Measurements from ENCODE around the gene EIF4EBP2. TPM values are rescaled to one million over a fixed set of nuclear protein-coding genes. Genes with fewer than 3 reads are reported as not detected.

Gene EIF4EBP2
- total and polyA plus RNA-seq, 2 of the 13 experiments (the other 11 are each of a cell fraction or from before 2014, with no cell fraction given) = 16.9 to 22.0 TPM

DNA sequence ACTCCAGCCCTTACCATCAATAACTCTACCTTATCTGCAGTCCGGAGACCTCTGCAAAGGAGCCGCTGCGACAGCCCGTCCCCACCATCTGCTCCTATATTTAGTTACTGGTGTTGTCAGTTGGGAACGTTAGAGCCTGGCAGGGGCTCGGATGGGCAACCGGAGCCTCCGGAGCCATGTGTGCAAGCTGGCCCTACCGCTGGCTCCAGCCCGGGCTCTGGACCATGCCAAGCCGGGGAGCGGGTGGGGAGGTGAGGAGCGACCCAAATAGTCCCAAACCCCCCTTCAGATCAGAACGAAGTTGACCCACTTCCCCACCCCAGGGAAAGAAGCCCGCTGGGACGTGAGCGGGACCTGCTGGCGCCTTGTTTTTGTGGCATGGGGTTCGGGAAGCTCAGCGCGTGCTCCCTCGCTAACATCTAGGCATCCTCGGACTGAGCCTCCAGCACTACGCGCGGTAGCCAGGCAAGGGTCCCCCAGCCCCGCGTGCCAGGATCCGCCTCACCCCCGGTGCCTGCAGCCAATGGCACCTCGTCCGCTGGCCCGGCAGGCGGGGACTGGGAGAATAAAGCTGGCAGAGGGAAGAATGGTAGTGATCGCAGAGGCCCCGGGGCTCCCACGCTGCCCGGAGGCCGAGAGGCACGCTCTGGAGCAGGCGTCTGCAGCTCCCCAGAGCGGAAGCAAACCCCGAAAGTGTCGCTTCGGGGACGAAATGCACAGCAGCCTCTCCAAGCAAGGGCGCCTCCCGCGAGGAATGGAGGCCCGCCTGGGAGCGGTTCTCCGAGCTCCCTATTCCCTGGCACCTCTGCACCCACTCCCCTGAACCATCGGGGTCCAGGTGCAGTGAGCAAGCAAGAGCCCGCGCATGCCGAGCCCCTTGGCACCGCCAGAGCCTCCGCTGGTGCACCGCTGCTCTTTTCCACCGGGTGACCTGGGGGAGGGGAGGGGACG lies 22.2 kb upstream of the EIF4EBP2 start (continued):
- TF ChIP-seq POLR2G (IDR thresholded peaks at IDR 0.05; ENCODE audit: low read depth, low read length) = no peak
- TF ChIP-seq, protein P1, sequence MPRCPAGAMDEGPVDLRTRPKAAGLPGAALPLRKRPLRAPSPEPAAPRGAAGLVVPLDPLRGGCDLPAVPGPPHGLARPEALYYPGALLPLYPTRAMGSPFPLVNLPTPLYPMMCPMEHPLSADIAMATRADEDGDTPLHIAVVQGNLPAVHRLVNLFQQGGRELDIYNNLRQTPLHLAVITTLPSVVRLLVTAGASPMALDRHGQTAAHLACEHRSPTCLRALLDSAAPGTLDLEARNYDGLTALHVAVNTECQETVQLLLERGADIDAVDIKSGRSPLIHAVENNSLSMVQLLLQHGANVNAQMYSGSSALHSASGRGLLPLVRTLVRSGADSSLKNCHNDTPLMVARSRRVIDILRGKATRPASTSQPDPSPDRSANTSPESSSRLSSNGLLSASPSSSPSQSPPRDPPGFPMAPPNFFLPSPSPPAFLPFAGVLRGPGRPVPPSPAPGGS (CRISPR knock-in tag; IDR thresholded peaks at IDR 0.05) = no peak; the same call in 1 of the 2 replicates
- no peak for TF ChIP-seq ZSCAN25 (CRISPR knock-in tag; IDR thresholded peaks at IDR 0.05)
- no peak for TF ChIP-seq ZFP82 (CRISPR knock-in tag; IDR thresholded peaks at IDR 0.05; ENCODE audit: borderline replicate concordance)
- TF ChIP-seq FOXA1 (IDR thresholded peaks at IDR 0.05) = no peak
- TF ChIP-seq FOXA1 (CRISPR knock-in tag; IDR thresholded peaks at IDR 0.05) = no peak
- no peak for TF ChIP-seq ZBTB26 (CRISPR knock-in tag; IDR thresholded peaks at IDR 0.05; ENCODE audit: borderline replicate concordance)
- no peak for TF ChIP-seq SETDB1 (CRISPR knock-in tag; IDR thresholded peaks at IDR 0.05; ENCODE audit: borderline replicate concordance)
- TF ChIP-seq PRPF4 (IDR thresholded peaks at IDR 0.05; ENCODE audit: low read depth, low read length, poor library complexity, severe bottlenecking) = no peak
- TF ChIP-seq PHF21A (CRISPR knock-in tag; IDR thresholded peaks at IDR 0.05) = peak; percentile 66; the same call in 1 of the 2 replicates
- no peak for TF ChIP-seq CCAR2 (optimal IDR thresholded peaks at IDR 0.05; ENCODE audit: low read depth, low read length)
- no peak for TF ChIP-seq ZBTB1 (CRISPR knock-in tag; IDR thresholded peaks at IDR 0.05; ENCODE audit: borderline replicate concordance)
- no peak for TF ChIP-seq ZSCAN21 (CRISPR knock-in tag; IDR thresholded peaks at IDR 0.05; ENCODE audit: borderline replicate concordance)
- TF ChIP-seq MZF1 (CRISPR knock-in tag; IDR thresholded peaks at IDR 0.05; ENCODE audit: borderline replicate concordance) = no peak
- no peak for TF ChIP-seq ZNF234 (CRISPR knock-in tag; conservative IDR thresholded peaks at IDR 0.05)
- TF ChIP-seq ZNF710 (CRISPR knock-in tag; IDR thresholded peaks at IDR 0.05; ENCODE audit: borderline replicate concordance) = 0 out of 2 replicates have a peak, but pooled peaks have one; percentile 39
- TF ChIP-seq MED13 (CRISPR knock-in tag; IDR thresholded peaks at IDR 0.05) = no peak
- no peak for TF ChIP-seq FOSL2 (CRISPR knock-in tag; IDR thresholded peaks at IDR 0.05)
- no peak for TF ChIP-seq CENPBD1 (CRISPR knock-in tag; IDR thresholded peaks at IDR 0.05; ENCODE audit: borderline replicate concordance, low read depth)
- no peak for TF ChIP-seq MBD4 (IDR thresholded peaks at IDR 0.05; ENCODE audit: borderline replicate concordance, low read length)
- TF ChIP-seq YY1 (IDR thresholded peaks at IDR 0.05; ENCODE audit: insufficient read depth, insufficient replicate concordance, low read depth, low read length) = peak; percentile 20
- TF ChIP-seq SAFB2 (CRISPR knock-in tag; IDR thresholded peaks at IDR 0.05; ENCODE audit: borderline replicate concordance, low read depth) = no peak
- no peak for TF ChIP-seq HOXA5 (CRISPR knock-in tag; IDR thresholded peaks at IDR 0.05)
- peak; percentile 21; the same call in 1 of the 2 replicates for TF ChIP-seq NFKB2 (CRISPR knock-in tag; IDR thresholded peaks at IDR 0.05; ENCODE audit: borderline replicate concordance)
- no peak for TF ChIP-seq CC2D1A (CRISPR knock-in tag; IDR thresholded peaks at IDR 0.05)
